ENCODE results near the gene CCNDBP1. TPM values are rescaled to one million over a fixed set of nuclear protein-coding genes. Genes with fewer than 3 reads are reported as not detected.

CCNDBP1 gene
- total RNA-seq, 1 donor from 2014 or later: 44.9 TPM

DNA sequence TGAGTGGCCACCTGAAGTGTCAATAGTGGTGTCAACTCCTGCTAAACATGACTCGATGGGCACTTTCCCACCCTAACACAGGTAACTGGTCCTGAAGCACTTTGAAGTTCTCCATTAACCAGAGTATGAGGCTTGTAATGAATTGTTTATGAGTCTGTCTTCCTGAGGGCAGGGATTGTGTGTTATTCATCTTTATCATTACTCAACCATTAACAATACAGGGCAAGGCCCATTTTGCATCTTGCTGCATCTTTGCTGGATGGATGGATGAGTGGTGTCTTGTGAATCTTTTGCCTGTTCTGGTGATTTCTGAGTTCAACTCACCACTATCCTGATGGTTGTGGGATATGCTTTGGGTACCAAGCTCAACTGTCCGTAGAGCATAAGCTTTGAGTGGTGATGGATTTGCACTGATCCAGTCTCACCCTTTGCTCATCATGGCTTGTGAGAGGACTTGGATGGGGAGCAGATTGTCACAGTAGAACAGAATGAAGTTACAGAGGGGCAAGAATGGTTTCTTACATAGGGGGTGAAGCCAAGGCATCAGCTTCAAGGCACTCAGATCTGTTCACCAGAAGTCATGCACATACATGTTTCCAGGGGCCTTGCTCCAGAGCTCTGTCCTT lies 57.9 kb downstream of the CCNDBP1 start:
- DNase-seq (ENCODE audit: low spot score in 2 of 2): no peak
- TF ChIP-seq, protein P1, sequence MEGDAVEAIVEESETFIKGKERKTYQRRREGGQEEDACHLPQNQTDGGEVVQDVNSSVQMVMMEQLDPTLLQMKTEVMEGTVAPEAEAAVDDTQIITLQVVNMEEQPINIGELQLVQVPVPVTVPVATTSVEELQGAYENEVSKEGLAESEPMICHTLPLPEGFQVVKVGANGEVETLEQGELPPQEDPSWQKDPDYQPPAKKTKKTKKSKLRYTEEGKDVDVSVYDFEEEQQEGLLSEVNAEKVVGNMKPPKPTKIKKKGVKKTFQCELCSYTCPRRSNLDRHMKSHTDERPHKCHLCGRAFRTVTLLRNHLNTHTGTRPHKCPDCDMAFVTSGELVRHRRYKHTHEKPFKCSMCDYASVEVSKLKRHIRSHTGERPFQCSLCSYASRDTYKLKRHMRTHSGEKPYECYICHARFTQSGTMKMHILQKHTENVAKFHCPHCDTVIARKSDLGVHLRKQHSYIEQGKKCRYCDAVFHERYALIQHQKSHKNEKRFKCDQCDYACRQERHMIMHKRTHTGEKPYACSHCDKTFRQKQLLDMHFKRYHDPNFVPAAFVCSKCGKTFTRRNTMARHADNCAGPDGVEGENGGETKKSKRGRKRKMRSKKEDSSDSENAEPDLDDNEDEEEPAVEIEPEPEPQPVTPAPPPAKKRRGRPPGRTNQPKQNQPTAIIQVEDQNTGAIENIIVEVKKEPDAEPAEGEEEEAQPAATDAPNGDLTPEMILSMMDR (IDR thresholded peaks at IDR 0.05): no peak
- no peak overlapping the region for H3K27ac ChIP-seq
- H3K9me3 ChIP-seq: no peaks in the 10 kb centered on the region
- H3K4me1 ChIP-seq: peaks cover 0 to 11% of the 10 kb centered on the region in 2 donors
- intact Hi-C loops (cut with DNase I): no loop called here
- H3K27me3 ChIP-seq: no peaks in the 10 kb centered on the region
- no peaks in the 10 kb centered on the region for H3K36me3 ChIP-seq
- no peak overlapping the region for H3K4me3 ChIP-seq

DNA sequence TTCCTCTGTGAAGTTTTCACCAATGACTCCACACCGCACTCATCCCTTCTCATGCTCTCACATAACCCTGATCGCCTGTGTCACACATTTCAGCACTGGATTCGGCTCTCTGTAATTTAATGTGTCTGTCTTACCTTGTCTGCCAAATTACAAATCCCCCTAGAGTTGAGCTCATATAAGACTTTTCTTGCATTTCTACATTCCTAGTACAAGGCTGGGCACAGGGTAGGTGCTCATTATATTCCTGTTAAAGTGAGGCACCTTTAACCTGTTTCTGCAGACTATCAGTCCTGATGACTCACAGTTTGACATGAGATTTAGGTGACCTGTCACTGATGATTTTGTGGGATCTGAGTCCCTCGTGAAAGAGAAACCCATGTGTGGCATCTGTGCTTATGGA lies 58.9 kb downstream of the CCNDBP1 start:
- peaks cover 0 to 11% of the 10 kb centered on the region in 2 donors for H3K4me1 ChIP-seq
- H3K9me3 ChIP-seq: no peaks in the 10 kb centered on the region
- DNase-seq (ENCODE audit: low spot score in 2 of 2): peak in 1 of 2 donors; percentile 9
- no peak overlapping the region for H3K27ac ChIP-seq
- no peaks in the 10 kb centered on the region for H3K36me3 ChIP-seq
- H3K27me3 ChIP-seq: no peaks in the 10 kb centered on the region
- no peak overlapping the region for H3K4me3 ChIP-seq
- TF ChIP-seq, protein P1 (IDR thresholded peaks at IDR 0.05): no peak
- intact Hi-C loops (cut with DNase I): no loop called here

GRCh38 chr15:43246261-43246774 lies 61.1 kb downstream of the CCNDBP1 start:
- no peaks in the 10 kb centered on the region for H3K9me3 ChIP-seq
- intact Hi-C loops (cut with DNase I): no loop called here
- H3K36me3 ChIP-seq: no peaks in the 10 kb centered on the region
- H3K4me3 ChIP-seq: no peak overlapping the region
- H3K27me3 ChIP-seq: no peaks in the 10 kb centered on the region
- no peak overlapping the region for H3K27ac ChIP-seq
- peak in 1 of 2 donors; percentile 18 for DNase-seq (ENCODE audit: low spot score in 2 of 2)
- H3K4me1 ChIP-seq: peaks cover 0 to 5% of the 10 kb centered on the region in 2 donors
- TF ChIP-seq, protein P1 (IDR thresholded peaks at IDR 0.05): no peak

Other genes starting within 250 kb of the CCNDBP1 start
- gene UBR1, start 79.4 kb upstream of the CCNDBP1 start, total RNA-seq: 8.2 TPM
- gene TMEM62, start 51.8 kb upstream of the CCNDBP1 start, total RNA-seq: 9.0 TPM
- not detected for gene EPB42, start 35.6 kb downstream of the CCNDBP1 start, total RNA-seq
- gene TGM5, start 81.5 kb downstream of the CCNDBP1 start, total RNA-seq: not detected
- gene TGM7, start 116.9 kb downstream of the CCNDBP1 start, total RNA-seq: not detected
- gene LCMT2, start 145.2 kb downstream of the CCNDBP1 start, total RNA-seq: 1.2 TPM
- 7.8 TPM for gene ZSCAN29, start 185.6 kb downstream of the CCNDBP1 start, total RNA-seq
- 13.4 TPM for gene TUBGCP4, start 185.7 kb downstream of the CCNDBP1 start, total RNA-seq

Data from ascending aorta (tissue), 2 donors.